Suppressor macrophage treated with lipopolysaccharide for 4 hours (primary cell): ENCODE measurements around the gene PRKCB.

Experiments used
- DNase-seq: peaks from one replicate; pipeline ENCODE4 v3.0.0-alpha.2; 2020

The PRKCB gene

DNA sequence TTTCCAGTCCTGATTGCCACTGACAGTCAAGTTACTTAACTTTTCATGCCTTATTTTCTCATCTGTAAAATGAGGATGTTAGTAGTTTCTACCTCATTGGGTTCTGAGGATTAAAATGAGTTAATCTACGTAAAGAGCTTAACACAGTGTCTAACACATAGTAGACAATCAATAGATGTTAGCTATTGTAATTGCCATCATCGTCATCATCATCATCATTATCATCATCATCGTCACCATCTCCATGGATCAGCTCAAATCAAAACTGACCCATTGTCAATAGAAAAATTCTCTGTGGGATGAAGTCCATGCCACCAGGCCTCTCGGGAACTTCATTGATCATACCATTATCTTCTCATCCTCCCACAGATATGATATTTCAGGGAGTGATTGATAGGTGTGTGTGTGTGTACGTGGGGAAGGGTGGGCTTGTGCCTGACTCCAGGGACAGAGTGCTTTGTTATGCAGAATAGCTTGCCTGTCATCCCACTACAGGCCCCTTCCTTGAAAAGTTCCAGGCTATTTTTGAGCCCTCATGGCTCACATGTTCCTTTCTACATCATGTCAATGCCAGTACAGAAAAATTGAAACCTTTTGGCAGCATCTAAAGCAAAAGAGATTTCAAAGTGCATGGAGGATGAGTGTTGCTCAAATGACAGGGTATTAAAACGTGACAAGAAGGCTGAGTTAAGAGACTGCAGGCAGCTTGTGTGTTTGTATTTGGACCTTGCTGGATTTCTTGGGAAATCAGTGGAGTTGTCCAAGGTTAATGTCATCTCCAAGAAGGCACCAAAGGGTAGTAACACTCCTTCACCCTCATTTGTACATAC is 133.9 kb downstream of the PRKCB start:
- no peak for DNase-seq

DNA sequence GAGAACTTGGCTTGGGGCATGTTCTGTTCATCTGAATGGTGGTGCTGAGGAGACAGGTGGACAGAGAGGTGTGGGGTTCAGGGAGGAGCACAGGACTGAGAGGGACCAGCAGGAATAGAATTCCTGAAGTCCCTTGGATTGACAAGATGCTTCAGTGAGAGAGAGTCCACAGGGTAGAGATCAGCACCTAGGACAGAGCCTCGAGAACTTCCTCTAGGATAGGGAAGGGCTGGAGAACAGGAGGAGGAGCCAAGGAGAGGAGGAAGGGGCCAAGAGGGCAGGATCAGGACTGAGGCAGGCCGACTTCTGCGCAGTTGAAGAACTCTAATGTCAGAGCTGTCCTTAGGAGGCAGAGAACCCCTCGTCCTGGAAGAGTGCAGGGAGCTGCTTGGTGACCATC is 138.4 kb downstream of the PRKCB start:
- DNase-seq, result no peak

DNA sequence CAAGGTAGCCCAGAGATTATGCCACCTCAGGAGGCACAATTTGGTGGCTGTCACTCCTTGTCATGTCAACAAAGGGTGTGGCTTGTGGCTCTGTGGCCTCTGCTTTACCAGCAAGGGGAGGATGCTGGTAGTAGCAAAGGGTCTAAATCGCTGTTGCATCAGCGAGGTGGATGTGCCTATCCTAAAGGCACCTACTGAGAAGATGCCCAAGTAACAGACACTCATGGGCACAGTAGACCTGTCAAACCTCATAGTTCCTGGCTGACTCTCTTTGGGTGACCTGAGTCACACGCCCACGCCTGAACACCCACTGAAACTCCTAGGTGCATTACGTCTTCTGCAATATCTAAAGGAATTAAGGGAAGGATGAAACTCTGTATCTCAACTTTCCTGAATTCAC is 139.5 kb downstream of the PRKCB start:
- no peak for DNase-seq

DNA sequence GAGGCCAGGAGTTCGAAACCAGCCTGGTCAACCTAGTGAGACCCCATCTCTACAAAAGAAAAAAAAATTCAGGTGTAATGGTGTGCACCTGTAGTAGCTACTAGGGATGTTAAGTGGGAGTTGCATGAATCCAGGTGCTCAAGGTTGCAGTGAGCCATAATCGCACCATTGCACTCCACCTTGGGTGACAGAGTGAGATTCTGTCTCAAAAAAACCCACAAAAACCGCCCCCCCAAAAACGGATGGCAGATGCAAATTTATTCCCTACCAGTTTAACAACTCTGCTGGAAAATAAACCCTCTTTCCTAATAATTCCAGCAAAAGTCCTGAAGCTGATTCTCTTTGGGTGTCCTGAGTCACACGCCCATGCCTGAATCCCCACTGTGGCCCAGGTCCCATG is 140.3 kb downstream of the PRKCB start:
- DNase-seq, result no peak

DNA sequence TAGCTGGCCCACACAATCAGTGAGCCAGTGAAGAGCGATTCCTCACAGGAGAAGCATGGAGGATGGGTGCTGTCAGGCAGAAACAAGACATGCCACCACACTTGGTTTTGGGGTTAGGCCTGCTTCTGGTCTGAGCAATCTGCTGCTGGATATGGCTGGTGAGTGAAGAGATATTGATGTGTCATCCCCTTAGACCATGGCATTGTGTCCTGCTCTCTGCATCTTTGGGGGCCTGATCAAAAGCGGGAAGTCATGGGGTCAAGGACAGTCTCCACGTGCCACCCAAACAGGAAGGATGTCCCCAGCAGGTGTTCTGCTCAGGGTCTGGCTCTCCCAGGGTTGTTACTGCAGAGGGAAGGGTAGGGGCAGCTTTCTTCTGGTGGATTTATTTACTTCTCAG is 140.7 kb downstream of the PRKCB start:
- DNase-seq, result no peak

DNA sequence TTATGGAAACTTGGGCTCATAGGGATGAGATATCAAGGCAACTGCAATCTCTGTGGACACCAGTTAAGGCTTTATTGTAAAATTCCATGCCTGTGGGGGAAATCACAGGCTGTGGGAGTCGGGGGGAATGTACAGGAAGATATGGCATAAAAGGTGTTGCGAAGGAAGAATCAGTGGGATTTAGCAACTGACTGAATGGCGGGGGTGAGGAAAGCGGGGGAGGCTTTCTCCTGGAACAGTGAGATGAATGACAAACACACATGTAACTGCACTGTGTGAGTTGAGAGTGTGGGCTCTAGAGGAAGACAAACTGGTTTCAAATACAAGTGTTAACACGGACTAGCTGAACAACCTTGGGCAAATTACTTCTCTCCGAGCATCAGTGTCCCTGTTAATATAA is 143.7 kb downstream of the PRKCB start:
- DNase-seq, result no peak

DNA sequence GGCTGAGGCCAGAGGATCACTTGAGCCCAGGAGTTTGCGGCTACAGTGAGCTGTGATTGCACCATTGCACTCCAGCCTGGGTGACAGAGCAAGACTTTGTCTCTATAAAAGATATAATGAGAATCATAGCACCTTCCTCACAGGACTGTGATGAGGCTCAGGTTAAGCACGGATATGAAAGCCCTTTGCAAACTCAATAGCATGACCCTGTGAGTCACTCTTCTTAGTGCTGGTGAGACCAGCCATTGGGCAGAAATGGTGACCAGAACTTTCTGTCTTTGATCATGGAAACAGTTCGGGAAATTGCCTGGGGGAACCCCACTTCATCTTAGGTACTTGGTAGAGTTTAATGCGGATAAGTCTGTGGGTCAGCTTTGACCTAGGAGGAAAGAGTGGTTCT is 144.2 kb downstream of the PRKCB start:
- no peak for DNase-seq

DNA sequence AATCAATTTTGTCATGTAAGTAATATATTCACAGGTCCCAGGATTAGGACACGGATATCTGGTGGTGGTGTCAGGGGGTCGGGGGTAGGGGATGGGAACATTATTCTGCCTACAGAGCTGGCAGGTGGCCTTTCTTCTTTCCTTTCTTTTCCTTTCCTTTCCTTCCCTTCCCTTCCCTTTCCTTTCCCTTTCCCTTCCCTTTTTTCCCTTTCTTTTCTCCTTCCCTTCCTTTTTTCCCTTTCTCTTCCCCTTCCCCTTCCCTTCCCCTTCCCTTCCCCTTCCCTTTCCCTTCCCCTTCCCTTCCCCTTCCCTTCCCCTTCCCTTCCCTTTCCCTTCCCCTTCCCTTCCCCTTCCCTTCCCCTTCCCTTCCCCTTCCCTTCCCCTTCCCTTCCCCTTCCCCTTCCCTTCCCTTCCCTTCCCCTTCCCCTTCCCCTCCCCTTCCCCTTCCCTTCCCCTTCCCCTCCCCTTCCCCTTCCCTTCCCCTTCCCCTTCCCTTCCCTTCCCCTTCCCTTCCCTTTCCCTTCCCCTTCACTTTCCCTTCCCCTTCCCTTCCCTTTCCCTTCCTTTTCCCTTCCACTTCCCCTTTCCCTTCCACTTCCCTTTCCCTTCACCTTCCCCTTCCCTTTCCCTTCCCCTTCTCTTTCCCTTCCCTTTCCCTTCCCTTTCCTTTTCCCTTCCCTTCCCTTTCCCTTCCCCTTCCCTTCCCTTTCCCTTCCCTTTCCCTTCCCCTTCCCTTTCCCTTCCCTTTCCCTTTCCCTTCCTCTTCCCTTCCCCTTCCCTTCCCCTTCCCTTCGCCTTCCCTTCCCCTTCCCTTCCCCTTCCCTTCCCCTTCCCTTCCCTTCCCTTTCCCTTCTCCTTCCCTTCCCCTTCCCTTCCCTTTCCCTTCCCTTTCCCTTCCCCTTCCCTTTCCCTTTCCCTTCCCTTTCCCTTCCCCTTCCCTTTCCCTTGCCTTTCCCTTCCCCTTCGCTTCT is 145.9 kb downstream of the PRKCB start:
- DNase-seq, result no peak

DNA sequence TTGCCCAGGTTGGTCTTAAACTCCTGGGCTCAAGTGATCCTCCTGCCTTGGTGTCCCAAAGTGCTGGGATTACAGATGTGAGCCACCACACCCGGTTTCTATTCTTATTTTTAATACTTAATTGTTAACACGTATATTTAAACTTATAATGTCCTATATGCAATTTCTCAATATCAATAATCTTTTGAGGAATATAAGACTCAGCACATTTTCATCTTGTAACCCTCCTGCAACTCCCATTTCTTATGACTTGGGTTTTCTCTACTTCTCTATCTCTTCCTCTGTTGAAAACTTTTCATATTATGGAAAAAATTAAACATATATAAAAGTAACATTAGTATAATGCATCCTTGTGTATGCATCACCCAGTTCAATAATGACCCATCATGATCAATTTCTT is 150.7 kb downstream of the PRKCB start:
- no peak for DNase-seq

DNA sequence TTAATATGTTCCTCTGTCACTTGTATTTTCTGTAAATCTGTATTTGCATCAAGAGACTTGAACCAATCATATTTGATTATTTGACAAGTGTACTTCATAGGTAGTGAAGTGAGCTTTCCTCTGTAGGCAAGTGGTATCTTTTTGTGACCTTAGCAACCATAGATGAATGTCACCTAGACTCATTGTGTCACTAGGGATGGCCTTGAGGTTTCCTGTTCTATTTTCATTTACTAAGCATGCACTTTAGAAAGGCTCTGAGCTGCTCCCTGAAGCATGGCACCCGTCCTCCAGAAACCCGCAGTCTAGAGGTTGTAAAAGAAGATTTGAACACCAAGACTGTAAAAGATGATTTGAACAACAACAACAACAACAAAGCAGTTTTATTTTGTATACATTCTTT is 151.7 kb downstream of the PRKCB start:
- no peak for DNase-seq

DNA sequence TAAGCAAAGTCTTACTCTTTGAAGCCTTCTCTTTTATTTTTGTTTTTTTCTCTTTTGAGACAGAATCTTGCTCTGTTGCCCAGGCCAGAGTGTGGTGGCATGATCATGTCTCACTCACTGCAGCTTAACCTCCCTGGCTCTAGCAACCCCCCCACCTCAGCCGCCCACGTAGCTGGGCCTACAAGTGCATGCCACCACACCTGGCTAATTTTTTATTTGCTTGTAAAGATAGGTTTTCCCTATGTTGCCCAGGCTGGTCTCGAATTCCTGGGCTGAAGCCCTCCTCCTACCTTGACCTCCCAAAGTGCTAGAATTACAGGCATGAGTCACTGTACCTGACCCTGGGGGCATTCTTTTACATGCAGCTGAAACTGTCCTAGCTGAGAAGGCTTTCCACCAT is 154.7 kb downstream of the PRKCB start:
- no peak for DNase-seq

DNA sequence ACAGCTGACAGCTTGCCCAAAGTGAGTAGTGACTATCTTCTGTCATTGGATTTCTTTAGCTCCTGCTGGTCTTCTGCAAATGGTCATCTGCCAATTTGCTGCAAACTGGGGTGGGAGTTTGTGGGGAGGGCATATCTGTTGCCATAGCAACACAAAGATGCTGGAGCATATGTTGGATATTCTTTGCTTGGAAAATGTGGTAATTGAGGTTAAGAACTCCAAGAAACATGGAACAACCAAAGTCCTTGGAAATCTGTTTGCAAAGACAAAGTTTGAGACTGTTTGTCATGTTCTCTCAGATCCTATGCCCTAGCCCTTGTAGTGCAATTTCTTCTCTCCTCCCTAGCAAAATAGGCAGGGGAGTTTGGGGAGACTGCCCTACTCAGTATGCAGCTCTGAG is 155.3 kb downstream of the PRKCB start:
- no peak for DNase-seq

DNA sequence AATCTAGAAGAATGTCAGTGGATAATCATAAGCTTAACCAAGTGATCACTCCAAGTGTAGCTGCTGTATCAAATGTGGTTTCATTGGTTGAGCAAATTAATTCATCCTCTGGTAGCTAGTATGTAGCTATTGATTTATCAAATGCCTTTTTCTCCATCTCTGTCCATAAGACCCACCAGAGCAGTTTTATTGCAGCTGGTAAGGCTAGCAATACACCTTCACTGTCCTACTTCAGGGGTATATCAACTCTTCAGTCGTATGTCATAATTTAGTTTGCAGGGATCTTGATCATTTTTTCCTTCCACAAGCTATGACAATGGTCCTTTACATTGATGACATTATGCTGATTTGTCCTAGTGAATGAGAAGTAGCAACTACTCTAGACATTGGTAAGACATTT is 158.8 kb downstream of the PRKCB start:
- DNase-seq, result no peak

DNA sequence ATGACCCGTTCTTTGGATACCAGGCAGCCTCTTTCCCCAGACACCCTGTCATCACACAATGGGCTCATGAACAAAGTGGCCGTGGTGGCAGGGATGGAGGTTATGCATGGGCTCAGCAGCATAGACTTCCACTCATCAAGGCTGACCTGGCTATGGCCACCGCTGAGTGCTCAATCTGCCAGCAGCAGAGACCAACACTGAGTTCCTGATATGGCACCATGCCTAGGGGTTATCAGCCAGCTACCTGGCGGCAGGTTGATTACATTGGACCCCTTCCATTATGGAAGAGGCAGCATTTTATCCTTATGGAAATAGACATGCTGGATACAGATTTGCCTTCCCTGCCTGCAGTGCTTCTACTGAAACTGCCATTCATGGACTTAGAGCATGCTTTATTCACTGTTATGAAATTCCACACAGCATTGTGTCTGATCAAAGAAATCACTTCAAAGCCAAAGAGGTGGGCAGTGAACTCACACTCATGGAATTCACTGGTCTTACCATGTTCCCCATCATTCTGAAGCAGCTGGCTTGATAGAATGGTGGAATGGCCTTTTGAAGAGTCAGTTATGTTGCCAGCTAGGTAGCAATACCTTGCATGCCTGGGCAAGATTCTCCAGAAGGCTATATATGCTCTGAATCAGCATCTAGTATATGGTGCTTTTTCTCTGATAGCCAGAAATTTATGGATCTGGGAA is 160.6 kb downstream of the PRKCB start:
- DNase-seq, result no peak

DNA sequence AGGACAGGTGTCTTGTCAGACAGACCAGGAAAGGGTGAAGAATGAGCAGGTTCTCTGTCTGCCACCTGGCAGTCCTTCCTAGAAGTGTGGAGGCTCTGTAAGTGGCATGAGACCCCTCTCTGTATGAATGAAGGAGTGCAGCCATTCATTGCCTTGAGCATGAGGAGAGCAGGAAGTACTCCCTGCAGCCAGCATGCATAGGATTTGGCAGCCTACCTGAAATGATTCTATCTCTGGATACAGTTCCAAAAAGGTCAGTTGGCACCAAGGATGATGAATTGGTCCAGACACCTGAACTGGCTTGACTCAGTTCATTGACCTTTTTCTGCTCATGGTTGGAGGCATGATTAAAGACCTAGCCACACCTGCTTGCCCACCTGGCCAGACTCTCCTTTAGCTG is 163.0 kb downstream of the PRKCB start:
- DNase-seq, result no peak

DNA sequence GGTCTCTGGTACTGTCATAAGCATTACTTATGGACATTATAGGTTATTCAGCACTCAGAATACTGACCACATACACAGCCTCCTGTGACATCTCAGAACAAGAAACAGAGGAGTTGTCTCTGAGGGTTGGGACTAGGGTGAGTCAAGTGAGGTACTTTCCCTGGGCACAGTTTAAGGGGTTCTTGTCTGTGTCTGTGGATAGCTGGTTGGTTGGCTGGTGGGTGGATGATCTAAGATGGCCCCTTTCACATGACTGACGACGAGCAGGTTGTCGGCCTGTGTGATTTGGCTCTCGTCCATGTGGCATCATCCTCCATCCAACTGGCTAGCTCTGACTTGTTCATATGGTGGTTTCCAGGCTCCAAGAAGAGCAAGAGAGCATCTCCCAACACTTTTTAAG is 163.9 kb downstream of the PRKCB start:
- DNase-seq, result peak; percentile 39

DNA sequence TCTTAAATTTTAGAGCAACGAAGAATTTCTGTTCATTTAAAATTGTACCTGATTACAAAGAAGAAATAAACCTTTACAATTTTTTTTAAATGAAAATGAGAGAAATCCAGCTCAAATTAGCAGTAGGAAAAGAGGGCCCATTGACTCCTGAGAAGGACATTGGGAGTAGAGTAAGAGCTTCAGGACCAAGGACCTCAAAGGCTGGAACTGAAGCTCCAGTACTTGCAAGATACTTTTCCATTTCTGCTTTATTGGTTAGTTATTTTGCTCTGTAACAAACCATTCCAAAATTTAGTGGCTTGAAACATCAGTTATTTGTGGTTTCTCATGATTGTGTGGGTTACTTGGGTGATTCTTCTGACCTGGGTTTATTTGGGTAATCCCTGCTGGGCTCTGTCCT is 165.9 kb downstream of the PRKCB start:
- no peak for DNase-seq

DNA sequence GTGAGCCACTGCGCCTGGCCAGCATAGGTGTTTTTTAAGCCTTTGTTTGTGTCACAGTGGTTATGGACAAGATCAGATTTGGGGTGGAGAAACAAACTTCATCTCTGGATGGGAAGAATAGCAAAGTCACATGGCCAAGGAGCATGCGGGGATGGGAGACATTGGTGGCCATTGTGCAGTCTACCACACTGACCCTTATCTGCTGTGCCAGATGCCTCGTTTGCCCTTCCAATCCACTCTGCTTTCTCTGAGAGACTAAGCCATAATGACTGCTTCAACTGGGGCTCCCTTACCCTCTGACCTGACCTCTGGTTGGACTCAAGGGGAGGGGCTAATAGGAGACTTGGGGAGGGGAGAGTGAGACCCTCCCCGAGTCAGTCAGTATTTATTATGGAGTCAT is 166.8 kb downstream of the PRKCB start:
- DNase-seq, result no peak

DNA sequence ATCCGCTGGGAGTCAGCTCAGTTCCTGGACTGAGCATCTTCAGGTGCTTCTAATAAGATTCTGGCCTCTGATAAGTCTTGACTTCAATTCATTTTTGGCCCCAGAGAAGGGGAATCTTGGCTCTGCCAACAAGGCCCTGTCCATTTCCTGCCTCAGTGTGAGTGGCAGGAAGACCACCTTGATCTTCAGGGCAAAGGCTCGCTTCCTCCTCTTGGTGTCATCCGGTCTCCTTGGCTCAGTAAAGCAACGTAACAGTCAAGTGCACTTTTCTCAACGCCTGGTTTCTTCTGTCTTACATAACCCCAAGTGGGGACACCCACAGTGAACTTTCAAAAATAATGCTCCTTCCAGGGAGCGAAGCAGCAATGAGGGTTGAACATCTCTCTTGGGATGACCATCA is 169.8 kb downstream of the PRKCB start:
- DNase-seq, result no peak

DNA sequence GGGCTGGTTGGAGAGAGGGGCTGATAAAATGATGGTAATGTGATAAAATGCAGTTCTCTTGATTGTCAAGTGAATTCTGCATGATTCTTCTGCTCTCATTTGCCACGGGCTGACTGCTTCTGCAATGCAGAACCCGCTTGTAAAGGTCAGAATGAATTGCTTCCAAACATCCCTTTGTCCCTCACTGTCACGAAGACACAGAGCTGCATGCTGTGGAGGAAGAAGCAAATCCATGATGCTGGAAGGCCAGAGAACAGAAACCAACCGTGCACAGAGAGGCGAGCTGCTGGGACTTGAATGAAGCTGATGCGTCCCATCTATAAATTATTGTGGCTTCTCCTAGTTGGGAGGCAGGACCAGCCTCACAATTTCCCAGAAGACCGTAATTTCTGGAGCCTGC is 171.6 kb downstream of the PRKCB start:
- no peak for DNase-seq

DNA sequence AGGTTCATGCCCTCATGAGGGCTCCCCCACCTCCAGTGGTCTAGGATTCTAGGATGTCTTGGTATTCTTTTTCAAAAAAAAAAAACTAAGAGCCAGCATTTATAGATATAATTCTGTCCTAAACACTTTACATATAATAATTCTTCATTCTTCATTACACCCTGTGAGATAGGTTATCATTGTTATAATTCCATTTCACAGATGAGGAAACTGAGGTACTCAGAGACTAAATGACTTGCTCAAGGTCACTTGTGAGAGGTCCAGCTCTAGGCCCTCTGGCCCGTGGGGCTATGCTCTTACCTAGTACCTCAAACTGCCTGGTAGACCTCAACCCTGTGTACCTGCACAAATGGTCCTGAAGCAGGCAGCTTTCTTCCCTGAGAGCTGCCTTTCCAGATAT is 172.2 kb downstream of the PRKCB start:
- DNase-seq, result no peak

DNA sequence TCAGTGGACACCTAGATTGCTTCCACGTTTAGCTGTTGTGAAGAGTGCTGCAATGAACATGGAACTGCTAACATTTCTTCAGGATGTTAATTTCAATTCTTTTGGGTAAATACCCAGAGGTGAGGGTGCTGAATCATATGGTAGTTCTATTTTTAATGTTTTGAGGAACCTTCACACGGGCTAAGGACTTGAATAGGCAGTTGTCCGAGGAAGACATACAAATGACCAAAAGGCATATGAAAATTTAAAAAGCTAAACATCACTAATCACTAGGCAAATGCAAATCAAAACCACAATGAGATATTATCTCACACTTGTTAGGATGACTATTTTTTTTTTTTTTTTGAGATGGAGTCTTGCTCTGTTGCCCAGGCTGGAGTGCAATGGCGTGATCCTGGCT is 173.3 kb downstream of the PRKCB start:
- peak; percentile 51 for DNase-seq

DNA sequence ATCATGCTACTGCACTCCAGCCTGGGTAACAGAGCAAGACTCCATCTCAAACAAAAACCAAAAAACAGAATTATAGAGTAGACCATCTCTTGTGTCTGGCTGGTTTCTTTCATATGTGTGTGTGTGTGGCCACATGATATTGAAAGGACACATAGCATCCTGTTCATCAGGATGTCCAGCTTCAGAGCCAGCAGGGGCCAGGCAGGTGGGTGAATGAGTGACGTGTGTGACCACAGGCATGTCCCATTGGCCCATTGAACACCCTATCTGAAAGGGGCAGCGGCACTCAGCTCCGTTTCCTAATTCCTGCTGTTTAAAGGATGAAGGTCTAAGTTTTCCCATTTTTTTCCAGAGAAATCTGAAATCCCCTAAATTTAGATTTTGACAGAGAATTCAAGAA is 174.2 kb downstream of the PRKCB start:
- no peak for DNase-seq
